ENCODE data around the gene CECR2.

DNA sequence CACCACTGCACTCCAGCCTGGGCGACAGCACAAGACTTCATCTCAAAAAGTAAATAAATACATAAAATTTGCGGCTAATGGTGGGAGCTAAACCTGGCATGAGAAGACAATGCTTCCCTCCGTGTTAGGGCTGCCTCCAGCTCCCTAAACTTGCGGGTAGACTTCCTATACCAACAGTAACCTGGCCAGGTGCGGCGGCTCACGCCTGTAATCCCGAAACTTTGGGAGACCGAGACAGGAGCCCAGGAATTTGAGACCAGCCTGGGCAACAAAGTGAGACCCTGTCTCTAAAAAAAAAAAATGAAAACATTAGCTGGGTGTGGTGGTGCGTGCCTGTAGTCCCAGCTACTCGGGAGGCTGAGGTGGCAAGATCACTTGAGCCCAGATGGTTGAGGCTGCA is 219.3 kb downstream of the CECR2 start:
- TF ChIP-seq YY1 (IDR thresholded peaks at IDR 0.05; ENCODE audit: low read depth, low read length) = no peak
- no peak for TF ChIP-seq EP300 (IDR thresholded peaks at IDR 0.05; ENCODE audit: borderline replicate concordance in 1 of 2, low read depth in 2 of 2, low read length in 2 of 2)
- no peak for TF ChIP-seq BCL11A (IDR thresholded peaks at IDR 0.05; ENCODE audit: low read depth in 2 of 2, low read length in 2 of 2)
- TF ChIP-seq KDM1A (IDR thresholded peaks at IDR 0.05; ENCODE audit: borderline replicate concordance, low read length) = no peak
- TF ChIP-seq, protein P1, sequence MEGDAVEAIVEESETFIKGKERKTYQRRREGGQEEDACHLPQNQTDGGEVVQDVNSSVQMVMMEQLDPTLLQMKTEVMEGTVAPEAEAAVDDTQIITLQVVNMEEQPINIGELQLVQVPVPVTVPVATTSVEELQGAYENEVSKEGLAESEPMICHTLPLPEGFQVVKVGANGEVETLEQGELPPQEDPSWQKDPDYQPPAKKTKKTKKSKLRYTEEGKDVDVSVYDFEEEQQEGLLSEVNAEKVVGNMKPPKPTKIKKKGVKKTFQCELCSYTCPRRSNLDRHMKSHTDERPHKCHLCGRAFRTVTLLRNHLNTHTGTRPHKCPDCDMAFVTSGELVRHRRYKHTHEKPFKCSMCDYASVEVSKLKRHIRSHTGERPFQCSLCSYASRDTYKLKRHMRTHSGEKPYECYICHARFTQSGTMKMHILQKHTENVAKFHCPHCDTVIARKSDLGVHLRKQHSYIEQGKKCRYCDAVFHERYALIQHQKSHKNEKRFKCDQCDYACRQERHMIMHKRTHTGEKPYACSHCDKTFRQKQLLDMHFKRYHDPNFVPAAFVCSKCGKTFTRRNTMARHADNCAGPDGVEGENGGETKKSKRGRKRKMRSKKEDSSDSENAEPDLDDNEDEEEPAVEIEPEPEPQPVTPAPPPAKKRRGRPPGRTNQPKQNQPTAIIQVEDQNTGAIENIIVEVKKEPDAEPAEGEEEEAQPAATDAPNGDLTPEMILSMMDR (IDR thresholded peaks at IDR 0.05; ENCODE audit: control extremely low read depth in 1 of 3, insufficient read depth in 1 of 3, low read depth in 1 of 3, low read length in 3 of 3) = no peak
- TF ChIP-seq NRF1 (IDR thresholded peaks at IDR 0.05; ENCODE audit: low read depth, low read length) = no peak
